Umbilical cord (tissue), 2 donors: ENCODE data around the gene CDH15. TPM values are rescaled to one million over a fixed set of nuclear protein-coding genes. Genes with fewer than 3 reads are reported as not detected.

Experiments used
- DNase-seq: peaks from one replicate; pipeline ENCODE4 v3.0.0-alpha.2; 2015; ENCODE audit warnings: low spot score
- total RNA-seq: library from RNA; depleted of rRNA; stranded (reverse); fragments of >200 nt; gene quantifications from one replicate; pipeline ENCODE4 v1.2.3, GENCODE V29; 2014; ENCODE audit warnings: low replicate concordance; ENCODE audit not compliant: insufficient read depth

Gene CDH15
- total RNA-seq, 1 donor from 2014 or later: 0.48 TPM

DNA sequence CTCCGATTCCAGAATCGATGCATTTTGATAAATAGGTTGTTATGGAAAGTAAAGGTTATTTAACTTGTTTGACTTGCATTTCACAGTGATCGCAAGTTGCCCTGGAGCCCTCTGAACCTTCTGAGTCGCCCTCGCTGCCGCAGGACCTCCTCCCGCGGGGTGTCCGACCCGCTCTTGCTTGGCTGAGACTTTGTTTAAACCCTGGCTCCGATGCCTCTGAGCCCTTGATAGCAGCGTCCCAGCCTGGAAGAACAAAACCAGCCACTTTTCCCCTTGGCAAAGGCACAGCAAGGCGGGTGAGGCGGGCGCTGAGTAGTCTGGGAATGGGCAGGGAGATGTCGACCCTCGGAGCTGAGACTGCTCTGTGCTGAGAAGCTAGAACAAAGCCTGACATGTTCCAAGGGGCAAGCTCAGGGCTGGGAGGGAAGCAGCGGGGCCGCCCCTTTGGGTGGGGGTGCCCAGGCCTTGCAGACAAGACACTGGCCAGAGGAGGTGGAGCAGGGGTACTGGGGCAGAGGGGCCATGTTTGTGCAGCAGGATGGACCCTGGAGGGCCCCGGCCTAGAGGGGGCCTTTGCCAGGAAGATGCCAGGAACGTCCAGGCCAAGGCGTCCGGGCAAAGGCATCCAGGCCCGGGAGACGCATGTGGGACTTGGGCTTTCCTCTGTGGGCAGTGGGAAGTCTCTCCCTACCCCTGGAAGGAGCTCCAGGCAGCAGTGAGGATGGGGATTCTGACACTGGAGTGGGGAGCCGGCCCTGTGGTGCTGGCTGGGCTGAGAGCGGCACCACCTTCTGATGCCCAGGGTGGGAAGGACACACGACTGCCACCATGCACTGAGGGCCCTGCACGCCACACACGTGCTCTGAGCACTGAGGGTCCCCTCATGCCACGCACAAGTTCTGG is 30.3 kb upstream of the CDH15 start:
- DNase-seq: no peak

DNA sequence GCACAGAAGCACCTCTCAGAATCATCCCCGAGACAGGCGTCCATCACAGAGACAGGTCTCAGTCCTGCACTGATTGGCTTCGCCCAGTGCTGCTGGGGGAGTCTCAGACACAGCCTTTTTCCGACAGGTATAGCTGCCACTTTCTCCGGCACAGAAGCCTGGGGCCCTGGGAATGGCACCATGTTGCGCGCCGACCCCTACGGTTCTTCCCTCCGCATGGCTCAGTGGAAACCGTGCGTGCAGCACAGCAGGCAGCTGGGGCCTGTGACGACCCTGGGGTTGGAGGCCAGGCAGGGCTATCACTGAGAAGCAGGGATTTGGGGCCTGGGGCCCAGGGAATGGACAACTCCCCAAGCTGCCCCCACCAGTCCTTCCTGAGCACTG is 29.7 kb upstream of the CDH15 start:
- DNase-seq: no peak

DNA sequence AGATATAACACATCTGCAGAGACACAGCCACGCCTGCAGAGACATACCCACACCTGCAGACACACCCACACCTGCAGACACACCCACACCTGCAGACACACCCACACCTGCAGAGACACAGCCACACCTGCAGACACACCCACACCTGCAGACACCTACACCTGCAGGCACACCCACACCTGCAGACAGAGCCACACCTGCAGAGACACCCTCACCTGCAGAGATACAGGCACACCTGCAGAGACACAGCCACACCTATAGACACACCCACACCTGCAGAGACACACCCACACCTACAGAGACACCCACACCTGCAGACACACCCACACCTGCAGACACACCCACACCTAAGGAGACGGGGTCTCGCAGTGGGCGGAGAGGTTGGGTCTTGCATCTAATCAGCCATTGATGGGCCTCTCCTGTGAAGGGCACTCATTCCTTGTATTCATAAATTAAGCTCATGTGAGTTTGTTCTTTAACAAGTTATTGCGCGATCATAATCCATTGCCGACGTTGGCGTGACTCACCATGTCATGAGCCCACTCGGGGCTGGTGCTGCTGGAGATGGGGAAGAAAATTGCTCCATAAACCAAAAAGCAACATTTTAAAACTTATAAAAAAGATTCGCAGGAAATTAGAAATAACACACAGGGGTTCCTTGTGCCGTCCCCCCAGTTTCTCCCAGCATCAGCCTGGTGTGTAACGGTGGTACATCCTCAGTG is 28.9 kb upstream of the CDH15 start:
- no peak for DNase-seq

DNA sequence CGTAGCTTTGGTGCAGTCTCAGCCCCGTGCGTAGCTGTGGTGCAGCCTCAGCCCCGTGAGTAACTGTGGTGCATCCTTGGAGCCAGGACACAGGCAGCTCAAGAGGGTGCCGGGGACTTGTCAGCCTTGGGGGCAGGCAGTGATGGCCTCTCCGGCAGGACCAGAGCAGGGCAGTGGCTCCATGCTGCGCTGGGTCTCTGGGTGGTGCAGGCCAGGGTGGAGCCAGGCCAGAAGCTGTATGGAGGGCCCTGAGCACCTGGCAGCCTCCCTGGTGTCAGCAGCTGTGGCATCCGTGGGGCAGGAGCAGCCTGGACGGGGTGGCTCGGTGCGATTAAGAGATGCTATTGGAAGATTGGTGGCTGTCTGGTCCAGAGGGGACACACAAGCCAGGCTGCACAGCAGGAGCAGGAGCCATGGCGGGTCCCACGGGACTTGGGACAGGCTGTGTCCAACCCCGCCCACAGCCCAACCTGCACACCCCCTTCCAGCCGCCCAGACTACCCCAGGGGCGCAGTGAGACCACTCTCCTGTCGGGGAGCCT is 28.3 kb upstream of the CDH15 start:
- no peak for DNase-seq

DNA sequence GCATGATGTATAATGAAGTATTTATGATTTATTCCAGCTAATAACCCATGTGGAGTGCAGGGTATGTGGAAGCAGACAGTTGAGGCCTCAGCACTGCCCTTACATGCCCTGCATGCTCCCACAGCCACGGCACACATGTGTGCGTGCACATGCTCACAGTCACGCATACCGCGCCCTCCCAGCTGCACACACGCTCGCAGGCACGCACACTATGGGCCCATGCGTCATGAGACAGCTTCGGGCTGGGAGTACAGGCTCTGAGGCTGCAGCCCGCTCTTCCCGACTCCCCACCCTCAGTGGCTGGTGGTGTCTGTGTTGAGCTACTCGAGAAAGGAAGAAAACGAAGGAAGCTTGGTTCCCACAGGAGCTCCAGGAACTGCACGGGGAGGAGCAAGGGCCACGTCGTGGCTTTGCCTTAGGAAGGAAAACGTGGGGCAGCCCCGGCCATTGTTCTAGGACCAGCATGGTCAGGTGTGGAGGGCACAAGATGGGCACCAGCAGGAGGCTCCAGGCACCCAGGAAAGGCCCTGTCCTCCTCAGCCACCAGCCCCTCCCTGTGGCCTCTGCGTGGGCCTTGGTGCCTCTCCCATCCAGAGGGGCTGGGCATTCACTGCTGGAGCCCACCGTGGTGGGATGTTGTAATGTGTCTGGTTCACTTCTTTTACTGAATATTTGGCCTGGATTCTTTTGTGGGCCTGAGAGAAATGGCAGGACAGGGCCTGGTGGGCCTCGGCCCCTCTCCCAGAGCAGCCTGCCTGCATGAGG is 27.5 kb upstream of the CDH15 start:
- DNase-seq: no peak

- DNase-seq: no peak
These were observed 26.9 kb upstream of the CDH15 start for GRCh38 chr16:89144681-89145080.

DNA sequence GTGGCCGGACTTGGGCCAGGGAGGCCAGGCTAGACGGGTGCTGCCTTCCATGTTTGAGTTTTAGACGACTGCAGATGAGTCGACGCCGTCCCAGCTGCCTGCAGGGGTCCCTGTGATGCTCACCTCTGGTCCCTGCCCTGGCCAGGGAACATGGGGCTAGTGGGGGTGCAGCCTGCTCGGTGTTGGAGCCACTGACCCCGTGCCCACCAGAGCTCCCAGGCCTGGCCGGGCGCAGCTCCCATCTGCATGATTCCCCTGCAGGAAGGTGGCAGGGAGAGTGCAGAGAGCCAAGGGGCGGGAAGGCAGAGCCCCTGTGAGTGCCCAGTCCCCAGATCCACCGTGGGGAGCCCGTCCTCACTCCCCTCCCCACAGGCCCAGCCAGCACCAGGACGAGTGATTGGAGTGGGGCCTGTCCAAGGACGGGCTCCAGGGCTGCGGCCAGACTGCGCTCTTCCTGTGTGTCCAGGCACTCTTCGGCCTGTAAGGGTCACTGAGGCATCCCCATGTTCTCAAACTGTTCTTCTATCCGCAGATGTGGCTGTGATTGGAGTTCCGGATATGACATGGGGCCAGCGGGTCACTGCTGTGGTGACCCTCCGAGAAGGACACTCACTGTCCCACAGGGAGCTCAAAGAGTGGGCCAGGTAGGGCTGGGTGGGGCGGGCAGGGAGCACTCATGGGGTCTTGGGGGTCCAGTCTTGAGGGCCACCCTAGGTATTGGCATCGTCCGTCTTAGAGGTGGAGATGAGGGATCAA is 26.0 kb upstream of the CDH15 start:
- no peak for DNase-seq

DNA sequence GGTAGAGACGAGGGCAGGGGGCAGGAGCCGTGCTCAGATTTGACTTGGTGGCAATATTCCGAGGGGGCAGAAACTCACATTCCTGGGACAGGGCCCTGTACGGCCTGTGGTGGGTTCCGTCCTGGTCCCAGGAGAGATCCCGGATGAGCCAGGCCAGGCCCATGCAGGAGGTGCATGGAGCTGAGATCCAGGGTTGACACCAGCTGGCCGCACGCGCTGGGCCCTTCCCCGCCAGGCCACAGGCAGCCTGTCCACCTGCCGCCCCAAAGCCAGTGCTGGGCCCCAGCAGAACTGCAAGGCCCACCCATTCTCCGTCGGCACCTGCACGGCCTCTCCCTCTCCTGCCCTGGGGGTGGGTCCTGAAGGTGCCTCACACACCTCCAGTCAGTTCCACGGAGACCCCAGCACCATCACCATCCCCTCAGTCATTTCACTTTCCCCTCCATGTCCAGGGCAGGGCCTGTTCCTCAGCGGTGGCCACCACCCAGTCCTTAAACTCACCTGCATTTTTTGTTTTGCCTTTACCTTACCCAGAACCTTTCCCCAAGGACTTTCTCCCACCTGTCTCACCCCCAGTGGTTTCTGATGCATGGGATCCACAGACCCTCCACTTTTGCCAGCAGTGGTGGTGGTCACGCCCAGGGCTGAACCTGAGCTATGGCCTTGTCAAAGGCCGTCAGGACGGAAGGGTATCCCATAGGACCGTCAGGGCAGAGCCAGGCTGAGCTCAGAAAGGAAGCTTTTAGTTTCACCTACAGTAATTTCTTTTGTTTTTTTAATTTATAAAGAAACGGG is 25.1 kb upstream of the CDH15 start:
- no peak for DNase-seq

DNA sequence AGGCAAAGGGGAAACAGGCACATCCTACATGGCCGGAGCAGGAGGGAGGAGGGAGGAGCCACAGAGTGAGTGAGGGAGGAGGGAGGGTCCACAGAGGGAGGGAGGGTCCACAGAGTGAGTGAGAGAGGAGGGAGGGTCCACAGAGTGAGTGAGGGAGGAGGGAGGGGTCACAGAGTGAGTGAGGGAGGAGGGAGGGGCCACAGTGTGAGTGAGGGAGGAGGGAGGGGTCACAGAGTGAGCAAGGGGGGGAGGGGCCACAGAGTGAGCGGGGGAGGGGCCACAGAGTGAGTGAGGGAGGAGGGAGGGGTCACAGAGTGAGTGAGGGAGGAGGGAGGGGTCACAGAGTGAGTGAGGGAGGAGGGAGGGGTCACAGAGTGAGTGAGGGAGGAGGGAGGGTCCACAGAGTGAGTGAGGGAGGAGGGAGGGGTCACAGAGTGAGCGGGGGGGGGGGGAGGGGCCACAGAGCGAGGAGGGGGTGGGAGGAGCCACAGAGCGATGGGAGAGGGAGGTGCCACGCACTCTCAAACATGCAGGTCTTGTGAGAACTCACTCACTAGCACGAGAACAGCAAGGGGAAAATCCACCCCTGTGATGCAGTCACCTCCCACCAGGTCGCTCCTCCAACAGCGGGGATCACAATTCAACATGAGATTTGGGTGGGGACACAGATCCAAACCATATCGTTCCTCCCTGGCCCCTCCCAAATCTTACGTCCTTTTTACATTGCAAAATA is 24.3 kb upstream of the CDH15 start:
- no peak for DNase-seq

DNA sequence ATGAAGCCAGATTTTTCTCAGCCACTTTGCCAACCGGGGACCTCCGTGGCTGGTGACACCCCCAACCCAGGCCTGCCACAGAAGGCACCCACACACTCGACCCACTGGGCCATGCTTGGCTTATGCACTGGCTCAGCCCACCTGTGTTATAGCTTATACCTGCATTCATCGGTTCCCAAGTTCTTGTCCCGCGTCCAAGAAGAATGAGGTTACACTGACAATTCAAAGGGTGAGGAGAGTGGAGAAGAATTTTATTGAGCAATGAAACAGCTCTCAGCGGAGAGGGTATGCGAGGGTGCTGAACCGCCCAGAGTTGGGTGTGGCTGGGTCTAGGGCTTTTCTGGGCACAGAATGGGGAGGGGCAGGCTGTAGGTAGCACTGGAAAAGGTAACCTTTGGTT is 22.2 kb upstream of the CDH15 start:
- no peak for DNase-seq

- DNase-seq: peak; percentile 50
These were observed 21.3 kb upstream of the CDH15 start for GRCh38 chr16:89150090-89150835.

- peak; percentile 52 for DNase-seq
These were observed 20.6 kb upstream of the CDH15 start for GRCh38 chr16:89150981-89151380.

DNA sequence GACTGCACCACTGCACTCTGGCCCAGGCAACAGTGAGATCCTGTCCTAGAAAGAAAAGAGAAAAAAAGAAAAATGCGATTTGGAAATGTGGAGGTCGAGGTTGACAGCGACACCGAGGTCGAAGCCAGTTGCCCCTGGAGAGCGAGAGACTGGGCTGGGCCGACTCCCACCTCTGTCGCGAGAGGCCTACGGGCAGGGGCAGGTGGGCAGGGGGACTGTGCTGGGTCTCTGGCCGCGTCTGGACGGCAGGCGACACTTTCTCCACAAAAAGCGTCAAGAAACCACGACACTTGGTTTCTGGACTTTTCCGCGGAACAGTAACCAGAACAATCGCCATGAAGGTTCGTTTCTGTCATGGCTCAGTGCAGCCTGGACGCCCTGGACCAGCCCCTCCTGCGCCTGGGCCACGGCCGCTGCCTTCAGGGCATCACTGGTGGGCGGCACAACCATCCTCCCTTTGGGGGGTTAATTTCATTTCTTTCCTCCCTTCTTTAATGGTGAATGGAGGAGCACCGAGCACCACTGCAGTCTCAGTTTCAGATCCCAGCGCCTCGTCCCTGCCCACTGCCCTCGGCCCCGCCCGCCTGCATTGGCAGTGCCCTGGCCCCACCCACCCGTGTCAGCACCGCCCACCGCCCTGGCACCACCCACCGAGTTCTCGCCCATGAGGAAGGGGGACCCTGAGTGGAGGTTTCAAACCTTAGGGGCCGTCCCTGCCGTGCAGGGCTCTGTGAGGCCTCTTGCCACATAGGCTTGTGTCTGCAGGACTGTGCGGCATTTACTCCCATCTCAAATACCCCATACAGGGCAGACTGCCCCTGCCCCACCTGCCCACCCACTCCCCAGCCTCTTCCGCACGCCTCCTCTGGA is 18.5 kb upstream of the CDH15 start:
- DNase-seq: no peak

DNA sequence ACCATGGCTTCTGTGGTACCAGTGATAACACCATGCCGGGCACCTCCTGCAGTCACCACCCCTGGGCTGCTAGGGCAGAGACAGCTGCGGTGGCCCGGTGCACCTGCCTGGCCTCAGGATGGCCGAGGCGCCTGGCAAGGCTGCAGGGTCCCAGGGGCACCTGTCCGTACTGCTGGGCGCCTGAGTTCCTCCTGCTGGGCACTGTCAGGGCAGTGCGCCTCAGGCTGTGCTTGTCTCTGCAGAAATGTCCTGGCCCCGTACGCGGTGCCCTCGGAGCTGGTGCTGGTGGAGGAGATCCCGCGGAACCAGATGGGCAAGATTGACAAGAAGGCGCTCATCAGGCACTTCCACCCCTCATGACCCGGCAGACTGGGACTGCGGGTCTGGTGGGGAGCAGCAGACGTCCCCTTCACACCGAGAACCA is 17.7 kb upstream of the CDH15 start:
- DNase-seq: no peak

- no peak for DNase-seq
These were observed 17.0 kb upstream of the CDH15 start for GRCh38 chr16:89154390-89155183.

GRCh38 chr16:89155184-89155679 is 16.3 kb upstream of the CDH15 start:
- DNase-seq: peak; percentile 78
